Activated CD4-positive, alpha-beta T cell treated with anti-CD3 and anti-CD28 coated beads, Interleukin-2, amount 10 ng/mL, durations not matched to agents 7 days and 5 days (primary cell): ENCODE data around the gene FAM83F. TPM values are rescaled to one million over a fixed set of nuclear protein-coding genes. Genes with fewer than 3 reads are reported as not detected.

Source experiments
- CTCF ChIA-PET: fragments of 350-600 bp; sonication (Branson Sonifier 250); formaldehyde crosslinking; loops from one replicate; lab custom pipeline; 2021; ENCODE audit warnings: antibody characterized with exemption; lab: Charles Lee
- POLR2A ChIA-PET: fragments of 350-600 bp; sonication (Branson Sonifier 250); formaldehyde crosslinking; loops from one replicate; lab custom pipeline; 2021; ENCODE audit warnings: antibody characterized with exemption; lab: Charles Lee
- DNase-seq: peaks from one replicate; pipeline ENCODE4 v3.0.0-alpha.2; 2020
- H3K27ac Mint-ChIP-seq: one replicate; pipeline ENCODE4 v1.8.0; 2021; ENCODE audit warnings: mild to moderate bottlenecking, moderate library complexity, mixed read lengths
- H3K27me3 Mint-ChIP-seq: one replicate; pipeline ENCODE4 v1.8.0; 2021; ENCODE audit warnings: mixed read lengths
- H3K36me3 Mint-ChIP-seq: one replicate; pipeline ENCODE4 v1.8.0; 2021; ENCODE audit warnings: low read depth, mixed read lengths
- H3K4me1 Mint-ChIP-seq: one replicate; pipeline ENCODE4 v1.8.0; 2021; ENCODE audit warnings: mixed read lengths
- H3K4me3 Mint-ChIP-seq: one replicate; pipeline ENCODE4 v1.8.0; 2021; ENCODE audit warnings: mild to moderate bottlenecking, moderate library complexity, mixed read lengths
- H3K9me3 Mint-ChIP-seq: one replicate; pipeline ENCODE4 v1.8.0; 2021; ENCODE audit warnings: mixed read lengths
- total RNA-seq, 2 experiments: library from RNA; stranded (reverse); gene quantifications; one replicate each; pipeline ENCODE4 v1.2.3, GENCODE V29; 2021

The FAM83F gene
- total RNA-seq, 2 experiments from 2014 or later = 0.04 to 0.05 TPM

- POLR2A ChIA-PET = no interaction called here
- H3K4me3 Mint-ChIP-seq = no peak overlapping the region
- H3K36me3 Mint-ChIP-seq = peaks cover 92% of the 10 kb centered on the region
Observed at GRCh38 chr22:39956932-39957664, 37.7 kb upstream of the FAM83F start.

DNA sequence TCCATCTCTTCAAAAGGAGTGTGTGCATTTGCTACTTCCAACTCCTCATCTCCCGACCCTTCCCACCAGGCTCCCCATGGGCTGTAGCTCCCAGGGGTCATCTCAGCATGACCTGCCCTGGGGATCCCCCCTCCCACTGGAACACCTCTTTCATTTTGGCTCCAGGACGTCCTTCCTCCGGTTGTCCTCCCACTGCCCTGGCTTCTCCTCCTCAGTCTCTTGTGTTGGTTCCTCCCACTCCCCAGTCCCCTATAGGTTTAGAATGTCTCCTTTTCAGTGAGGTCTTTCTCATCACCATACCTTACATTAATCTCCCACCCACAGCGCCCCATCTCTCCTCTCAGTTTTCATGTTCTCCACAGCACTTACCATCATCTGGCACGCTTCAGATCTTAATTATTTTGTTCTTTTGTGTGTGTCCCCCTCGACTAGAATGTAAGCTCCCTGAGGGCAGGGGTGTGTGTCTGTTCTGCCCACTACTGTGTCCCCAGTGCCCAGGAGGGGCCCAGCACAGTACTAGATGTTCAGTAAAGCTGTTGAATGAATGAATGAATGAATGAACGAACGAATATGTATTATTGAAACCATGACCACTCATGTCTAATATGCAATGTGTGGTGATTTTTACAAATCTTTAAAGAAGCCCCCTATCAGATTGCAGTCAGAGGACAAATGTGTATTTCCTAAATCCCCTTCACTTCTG lies 36.6 kb upstream of the FAM83F start:
- ChIA-PET POLR2A (no interaction called here), CTCF (interaction anchor here (0.8 kb wide), 1 partner anchor 26 kb away, joined by 4 read pairs; no protein-coding TSS in a partner anchor)
- no peak overlapping the region for H3K4me3 Mint-ChIP-seq
- peak overlapping the region; percentile 42 for H3K27ac Mint-ChIP-seq
- no peak for DNase-seq
- peaks cover 89% of the 10 kb centered on the region for H3K36me3 Mint-ChIP-seq
- peaks cover 88% of the 10 kb centered on the region for H3K4me1 Mint-ChIP-seq
- H3K9me3 Mint-ChIP-seq = no peaks in the 10 kb centered on the region
- H3K27me3 Mint-ChIP-seq = no peaks in the 10 kb centered on the region

More at GRCh38 chr22:39956932-39957664, 37.7 kb upstream of the FAM83F start:
- CTCF ChIA-PET = interaction anchor here (0.8 kb wide), 1 partner anchor 338 kb away, joined by 3 read pairs; no protein-coding TSS in a partner anchor
- Mint-ChIP-seq H3K27ac (peak overlapping the region; percentile 16), H3K27me3 (no peaks in the 10 kb centered on the region), H3K9me3 (no peaks in the 10 kb centered on the region), H3K4me1 (peaks cover 90% of the 10 kb centered on the region)
- no peak for DNase-seq

- no peak for DNase-seq
- Mint-ChIP-seq H3K36me3 (peaks cover 87% of the 10 kb centered on the region), H3K27ac (peak overlapping the region; percentile 67), H3K27me3 (no peaks in the 10 kb centered on the region), H3K4me1 (peaks cover 82% of the 10 kb centered on the region), H3K4me3 (no peak overlapping the region), H3K9me3 (no peaks in the 10 kb centered on the region)
- ChIA-PET POLR2A (no interaction called here), CTCF (no interaction called here)
Observed at GRCh38 chr22:39958949-39959639, 35.7 kb upstream of the FAM83F start.

- CTCF ChIA-PET = interaction anchor here (0.6 to 1.0 kb wide), 2 partner anchors 65 to 1145 kb away, joined by 3 read pairs; no protein-coding TSS in a partner anchor
- no peaks in the 10 kb centered on the region for H3K27me3 Mint-ChIP-seq
- H3K4me3 Mint-ChIP-seq = no peak within 1 kb of the TSS
- peaks cover 77% of the 10 kb centered on the region for H3K4me1 Mint-ChIP-seq
- DNase-seq = peak; percentile 36
- POLR2A ChIA-PET = no interaction called here
- peaks cover 87% of the 10 kb centered on the region for H3K36me3 Mint-ChIP-seq
- H3K9me3 Mint-ChIP-seq = no peaks in the 10 kb centered on the region
- H3K27ac Mint-ChIP-seq = peak within 1 kb of the TSS; percentile 83
Observed at GRCh38 chr22:39959640-39960447, 34.9 kb upstream of the FAM83F start, which contains the start of gene TMA7B. Gene TMA7B, plus strand, starts transcription at chr22:39960397. Its CDS starts 3,978 bp downstream, at chr22:39964375.

GRCh38 chr22:39960791-39961746 lies 33.7 kb upstream of the FAM83F start:
- ChIA-PET CTCF (interaction anchor here (0.7 to 1.6 kb wide), 4 partner anchors 11 to 209 kb away, joined by 3 to 6 read pairs (median 3); no protein-coding TSS in a partner anchor), POLR2A (no interaction called here)
- peak overlapping the region; percentile 83 for H3K27ac Mint-ChIP-seq
- H3K9me3 Mint-ChIP-seq = no peaks in the 10 kb centered on the region
- H3K36me3 Mint-ChIP-seq = peaks cover 88% of the 10 kb centered on the region
- no peaks in the 10 kb centered on the region for H3K27me3 Mint-ChIP-seq
- H3K4me1 Mint-ChIP-seq = peaks cover 65% of the 10 kb centered on the region
- DNase-seq = peak; percentile 72
- H3K4me3 Mint-ChIP-seq = peak overlapping the region; percentile 46

DNA sequence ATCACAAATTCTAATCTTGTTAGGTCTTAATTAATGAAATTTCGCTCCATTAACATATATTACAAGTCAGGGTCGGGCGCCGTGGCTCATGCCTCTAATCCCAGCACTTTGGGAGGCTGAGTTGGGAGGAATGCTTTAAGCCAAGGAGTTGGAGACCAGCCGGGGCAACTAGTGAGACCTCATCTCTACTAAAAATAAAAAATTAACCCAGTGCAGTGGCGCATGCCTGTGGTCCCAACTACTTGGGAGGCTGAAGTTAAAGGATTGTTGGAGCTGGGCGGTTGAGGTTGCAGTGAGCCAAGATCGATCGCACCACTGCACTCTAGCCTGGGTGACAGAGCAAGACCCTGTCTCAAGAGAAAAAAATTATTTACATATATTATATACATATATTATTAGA lies 32.7 kb upstream of the FAM83F start:
- H3K4me3 Mint-ChIP-seq = no peak overlapping the region
- ChIA-PET CTCF (interaction anchor here (1.6 kb wide), 1 partner anchor 33 kb away, joined by 6 read pairs; no protein-coding TSS in a partner anchor), POLR2A (no interaction called here)
- H3K36me3 Mint-ChIP-seq = peaks cover 90% of the 10 kb centered on the region
- no peak for DNase-seq
- no peaks in the 10 kb centered on the region for H3K27me3 Mint-ChIP-seq
- no peaks in the 10 kb centered on the region for H3K9me3 Mint-ChIP-seq
- peak overlapping the region; percentile 83 for H3K27ac Mint-ChIP-seq
- H3K4me1 Mint-ChIP-seq = peaks cover 59% of the 10 kb centered on the region

- DNase-seq = no peak
- ChIA-PET CTCF (interaction anchor here (0.6 to 1.7 kb wide), 3 partner anchors 8 to 423 kb away, joined by 3 to 5 read pairs (median 4); partner anchors contain the start of gene FAM83F), POLR2A (no interaction called here)
- no peak overlapping the region for H3K4me3 Mint-ChIP-seq
- H3K9me3 Mint-ChIP-seq = no peaks in the 10 kb centered on the region
- no peaks in the 10 kb centered on the region for H3K27me3 Mint-ChIP-seq
- H3K4me1 Mint-ChIP-seq = peaks cover 25% of the 10 kb centered on the region
- H3K36me3 Mint-ChIP-seq = peaks cover 88% of the 10 kb centered on the region
- no peak overlapping the region for H3K27ac Mint-ChIP-seq
Observed at GRCh38 chr22:39965748-39966147, 29.0 kb upstream of the FAM83F start.

DNA sequence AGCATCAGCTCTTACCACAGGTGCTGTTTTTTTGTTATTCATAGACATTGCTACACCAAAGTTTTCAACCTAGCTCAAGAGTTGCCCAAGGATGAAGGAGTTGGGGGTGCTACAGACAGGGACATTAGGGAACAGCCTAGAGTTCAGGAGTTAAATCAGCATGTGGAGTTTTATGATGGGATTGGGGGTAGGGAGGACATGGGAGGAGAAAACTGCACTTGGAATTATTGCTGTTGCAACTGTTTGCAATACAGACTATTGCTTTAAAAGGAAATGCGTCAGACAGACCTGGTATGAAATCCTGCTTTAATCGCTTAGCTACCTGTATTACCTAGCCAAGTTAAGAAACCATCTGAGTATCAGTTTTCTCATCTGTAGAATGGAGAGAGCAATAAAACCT lies 28.3 kb upstream of the FAM83F start:
- no peak for DNase-seq
- ChIA-PET POLR2A (interaction anchor here (0.6 kb wide), 1 partner anchor 403 kb away, joined by 4 read pairs; no protein-coding TSS in a partner anchor), CTCF (interaction anchor here (0.6 to 1.7 kb wide), 3 partner anchors 20 to 424 kb away, joined by 3 to 5 read pairs (median 4); partner anchors contain the start of gene FAM83F)
- no peak overlapping the region for H3K4me3 Mint-ChIP-seq
- peaks cover 90% of the 10 kb centered on the region for H3K36me3 Mint-ChIP-seq
- H3K4me1 Mint-ChIP-seq = peaks cover 18% of the 10 kb centered on the region
- no peaks in the 10 kb centered on the region for H3K9me3 Mint-ChIP-seq
- no peaks in the 10 kb centered on the region for H3K27me3 Mint-ChIP-seq
- H3K27ac Mint-ChIP-seq = no peak overlapping the region

DNA sequence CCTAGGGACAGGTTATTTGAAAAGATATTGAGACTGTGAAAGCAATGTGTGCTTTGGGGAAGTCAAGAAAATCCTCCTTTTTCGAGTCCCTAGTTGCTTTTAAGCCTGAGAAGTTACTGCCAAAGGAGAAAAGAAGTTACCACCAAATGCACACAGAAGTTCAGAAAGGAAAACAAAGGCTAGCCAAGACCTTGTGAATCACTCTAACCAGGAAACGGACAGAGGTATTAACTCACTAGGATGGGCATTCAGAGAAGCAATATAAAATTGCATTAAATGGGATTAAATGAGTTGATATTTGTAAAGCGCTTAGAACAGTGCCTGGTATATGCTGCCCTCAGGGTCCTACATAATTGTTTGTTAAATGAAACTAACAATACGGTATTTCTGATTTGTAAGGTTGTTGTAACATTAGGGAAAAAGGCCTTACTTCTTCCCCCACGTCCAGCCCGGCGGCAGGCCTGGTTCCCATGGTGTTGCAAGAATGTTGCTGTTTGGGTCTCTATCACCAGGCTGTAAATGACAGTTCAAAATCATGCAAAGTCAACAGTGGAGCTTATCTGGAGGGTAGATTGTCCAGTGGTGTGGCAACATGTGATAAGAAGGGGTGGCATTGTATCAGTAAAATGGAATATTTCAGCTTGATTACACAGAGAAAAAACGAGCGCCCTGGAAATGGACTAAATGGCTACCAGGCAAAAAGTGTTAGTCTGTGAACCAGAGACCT lies 27.5 kb upstream of the FAM83F start:
- H3K27ac Mint-ChIP-seq = no peak overlapping the region
- POLR2A ChIA-PET = interaction anchor here (0.6 kb wide), 1 partner anchor 404 kb away, joined by 4 read pairs; no protein-coding TSS in a partner anchor
- peaks cover 91% of the 10 kb centered on the region for H3K36me3 Mint-ChIP-seq
- no peak overlapping the region for H3K4me3 Mint-ChIP-seq
- no peak for DNase-seq
- CTCF ChIA-PET = interaction anchor here (1.0 to 1.6 kb wide), 4 partner anchors 10 to 158 kb away, joined by 3 to 4 read pairs (median 3); no protein-coding TSS in a partner anchor
- H3K27me3 Mint-ChIP-seq = no peaks in the 10 kb centered on the region
- no peaks in the 10 kb centered on the region for H3K9me3 Mint-ChIP-seq
- peaks cover 11% of the 10 kb centered on the region for H3K4me1 Mint-ChIP-seq
